ENCODE measurements around the gene POU6F2. TPM values are rescaled to one million over a fixed set of nuclear protein-coding genes. Genes with fewer than 3 reads are reported as not detected.

POU6F2 gene
- total RNA-seq, 1 donor from 2014 or later: 7.9 TPM

DNA sequence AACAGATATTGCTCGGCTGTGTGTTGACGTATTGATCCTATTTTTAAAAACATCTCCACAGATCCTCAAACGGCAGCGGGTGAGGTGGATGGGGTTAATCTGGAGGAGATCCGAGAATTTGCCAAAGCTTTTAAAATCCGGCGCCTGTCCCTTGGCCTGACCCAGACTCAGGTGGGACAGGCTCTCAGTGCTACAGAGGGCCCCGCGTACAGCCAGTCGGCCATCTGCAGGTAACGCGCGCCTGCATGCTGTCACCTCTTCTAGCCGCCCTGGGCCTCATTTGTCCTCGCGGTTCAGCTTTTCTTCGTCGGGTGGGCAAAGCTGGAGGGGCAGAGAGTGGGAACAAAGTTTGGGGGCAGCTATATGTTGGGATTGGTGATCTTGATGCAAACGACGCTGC is 482.8 kb downstream of the POU6F2 start:
- TF ChIP-seq, protein P1, sequence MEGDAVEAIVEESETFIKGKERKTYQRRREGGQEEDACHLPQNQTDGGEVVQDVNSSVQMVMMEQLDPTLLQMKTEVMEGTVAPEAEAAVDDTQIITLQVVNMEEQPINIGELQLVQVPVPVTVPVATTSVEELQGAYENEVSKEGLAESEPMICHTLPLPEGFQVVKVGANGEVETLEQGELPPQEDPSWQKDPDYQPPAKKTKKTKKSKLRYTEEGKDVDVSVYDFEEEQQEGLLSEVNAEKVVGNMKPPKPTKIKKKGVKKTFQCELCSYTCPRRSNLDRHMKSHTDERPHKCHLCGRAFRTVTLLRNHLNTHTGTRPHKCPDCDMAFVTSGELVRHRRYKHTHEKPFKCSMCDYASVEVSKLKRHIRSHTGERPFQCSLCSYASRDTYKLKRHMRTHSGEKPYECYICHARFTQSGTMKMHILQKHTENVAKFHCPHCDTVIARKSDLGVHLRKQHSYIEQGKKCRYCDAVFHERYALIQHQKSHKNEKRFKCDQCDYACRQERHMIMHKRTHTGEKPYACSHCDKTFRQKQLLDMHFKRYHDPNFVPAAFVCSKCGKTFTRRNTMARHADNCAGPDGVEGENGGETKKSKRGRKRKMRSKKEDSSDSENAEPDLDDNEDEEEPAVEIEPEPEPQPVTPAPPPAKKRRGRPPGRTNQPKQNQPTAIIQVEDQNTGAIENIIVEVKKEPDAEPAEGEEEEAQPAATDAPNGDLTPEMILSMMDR (conservative IDR thresholded peaks at IDR 0.05): no peak
- Mint-ChIP-seq H3K9me3 (no peaks in the 10 kb centered on the region), H3K27ac (ENCODE audit: unreplicated experiment) (no peak overlapping the region), H3K4me1 (peaks cover 29% of the 10 kb centered on the region), H3K36me3 (ENCODE audit: low read depth) (no peaks in the 10 kb centered on the region), H3K27me3 (ENCODE audit: low read depth) (no peaks in the 10 kb centered on the region), H3K4me3 (no peak overlapping the region)
- DNase-seq (ENCODE audit: low read depth, low spot score): no peak

DNA sequence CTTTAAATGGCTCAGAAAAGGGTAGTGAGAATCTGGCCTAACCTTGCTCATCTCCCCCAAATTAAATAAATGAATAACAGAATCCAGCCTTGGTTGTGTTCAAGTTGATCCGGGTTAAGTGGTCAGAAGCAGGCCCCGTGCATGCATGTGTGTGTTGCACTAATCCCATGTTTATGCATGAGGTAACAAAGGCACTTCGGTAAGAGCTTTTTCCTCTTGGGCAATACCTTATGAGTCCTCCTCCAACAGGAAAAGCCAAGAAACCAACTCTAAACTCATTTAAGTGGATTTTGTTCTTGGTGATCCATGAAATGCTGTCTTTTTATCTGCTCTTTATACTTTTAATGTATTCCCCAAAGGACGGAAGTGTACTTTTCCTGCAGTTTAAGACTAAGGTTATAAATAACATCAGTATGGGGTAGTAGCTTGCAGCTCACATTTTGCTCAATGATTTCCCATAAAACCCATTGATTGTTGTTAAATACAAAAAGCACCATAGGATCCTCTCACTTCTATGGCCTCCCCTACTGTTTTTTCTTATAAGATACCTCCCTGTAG is 483.6 kb downstream of the POU6F2 start:
- Mint-ChIP-seq H3K9me3 (no peaks in the 10 kb centered on the region), H3K4me1 (peaks cover 29% of the 10 kb centered on the region), H3K36me3 (ENCODE audit: low read depth) (no peaks in the 10 kb centered on the region), H3K27me3 (ENCODE audit: low read depth) (no peaks in the 10 kb centered on the region), H3K27ac (ENCODE audit: unreplicated experiment) (no peak overlapping the region), H3K4me3 (no peak overlapping the region)
- TF ChIP-seq, protein P1 (conservative IDR thresholded peaks at IDR 0.05): no peak
- no peak for DNase-seq (ENCODE audit: low read depth, low spot score)

DNA sequence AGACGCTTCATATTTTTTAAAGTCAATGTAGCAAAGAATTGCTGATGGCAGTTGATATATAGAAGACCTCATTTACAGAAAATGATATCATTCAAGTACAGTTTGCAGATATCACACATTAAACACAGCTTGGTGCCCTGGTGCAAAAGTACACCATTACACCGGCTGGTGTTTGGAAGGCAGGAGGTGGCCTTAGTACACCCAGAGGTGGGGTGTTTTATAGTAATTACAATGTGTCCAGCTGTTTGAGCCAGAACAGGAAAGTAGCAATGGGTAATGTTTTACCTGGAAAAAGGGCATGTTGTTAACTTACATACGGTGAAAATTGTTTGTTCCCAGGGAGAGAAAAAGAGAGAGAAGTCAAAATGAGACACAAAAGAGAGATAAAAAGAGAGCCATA is 485.5 kb downstream of the POU6F2 start:
- TF ChIP-seq, protein P1 (conservative IDR thresholded peaks at IDR 0.05): no peak
- no peaks in the 10 kb centered on the region for H3K27me3 Mint-ChIP-seq (ENCODE audit: low read depth)
- no peaks in the 10 kb centered on the region for H3K9me3 Mint-ChIP-seq
- H3K36me3 Mint-ChIP-seq (ENCODE audit: low read depth): no peaks in the 10 kb centered on the region
- no peak for DNase-seq (ENCODE audit: low read depth, low spot score)
- no peak overlapping the region for H3K27ac Mint-ChIP-seq (ENCODE audit: unreplicated experiment)
- no peak overlapping the region for H3K4me3 Mint-ChIP-seq
- peaks cover 29% of the 10 kb centered on the region for H3K4me1 Mint-ChIP-seq

DNA sequence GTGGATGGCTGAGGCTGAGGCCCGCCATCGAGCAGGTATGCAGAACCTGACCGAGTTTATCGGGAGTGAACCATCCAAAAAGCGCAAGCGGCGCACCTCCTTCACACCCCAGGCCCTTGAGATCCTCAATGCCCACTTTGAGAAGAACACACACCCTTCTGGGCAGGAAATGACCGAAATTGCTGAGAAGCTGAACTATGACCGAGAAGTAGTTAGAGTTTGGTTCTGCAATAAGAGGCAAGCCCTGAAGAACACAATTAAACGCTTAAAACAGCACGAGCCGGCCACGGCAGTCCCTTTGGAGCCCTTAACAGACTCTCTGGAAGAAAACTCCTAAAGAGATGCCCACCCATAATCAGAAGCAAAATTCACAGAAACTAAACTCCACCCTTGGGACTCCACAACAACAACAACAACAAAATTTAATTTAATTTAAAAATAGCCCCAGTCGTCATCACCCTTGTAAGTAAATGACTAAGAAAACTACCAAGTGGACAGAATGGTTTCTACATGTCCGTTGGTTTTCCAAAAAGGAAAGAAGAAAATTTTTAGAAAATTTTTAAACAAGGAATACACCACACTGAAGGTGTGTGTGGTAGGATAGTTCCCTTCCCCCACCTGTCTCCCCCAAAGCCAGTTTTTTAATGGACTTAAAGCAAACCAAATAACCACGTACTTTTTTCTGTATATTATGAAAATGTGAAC is 486.8 kb downstream of the POU6F2 start:
- DNase-seq (ENCODE audit: low read depth, low spot score): no peak
- no peaks in the 10 kb centered on the region for H3K27me3 Mint-ChIP-seq (ENCODE audit: low read depth)
- TF ChIP-seq, protein P1 (conservative IDR thresholded peaks at IDR 0.05): no peak
- no peaks in the 10 kb centered on the region for H3K9me3 Mint-ChIP-seq
- H3K4me1 Mint-ChIP-seq: peaks cover 20% of the 10 kb centered on the region
- peak overlapping the region; percentile 39 for H3K4me3 Mint-ChIP-seq
- no peak overlapping the region for H3K27ac Mint-ChIP-seq (ENCODE audit: unreplicated experiment)
- H3K36me3 Mint-ChIP-seq (ENCODE audit: low read depth): no peaks in the 10 kb centered on the region

DNA sequence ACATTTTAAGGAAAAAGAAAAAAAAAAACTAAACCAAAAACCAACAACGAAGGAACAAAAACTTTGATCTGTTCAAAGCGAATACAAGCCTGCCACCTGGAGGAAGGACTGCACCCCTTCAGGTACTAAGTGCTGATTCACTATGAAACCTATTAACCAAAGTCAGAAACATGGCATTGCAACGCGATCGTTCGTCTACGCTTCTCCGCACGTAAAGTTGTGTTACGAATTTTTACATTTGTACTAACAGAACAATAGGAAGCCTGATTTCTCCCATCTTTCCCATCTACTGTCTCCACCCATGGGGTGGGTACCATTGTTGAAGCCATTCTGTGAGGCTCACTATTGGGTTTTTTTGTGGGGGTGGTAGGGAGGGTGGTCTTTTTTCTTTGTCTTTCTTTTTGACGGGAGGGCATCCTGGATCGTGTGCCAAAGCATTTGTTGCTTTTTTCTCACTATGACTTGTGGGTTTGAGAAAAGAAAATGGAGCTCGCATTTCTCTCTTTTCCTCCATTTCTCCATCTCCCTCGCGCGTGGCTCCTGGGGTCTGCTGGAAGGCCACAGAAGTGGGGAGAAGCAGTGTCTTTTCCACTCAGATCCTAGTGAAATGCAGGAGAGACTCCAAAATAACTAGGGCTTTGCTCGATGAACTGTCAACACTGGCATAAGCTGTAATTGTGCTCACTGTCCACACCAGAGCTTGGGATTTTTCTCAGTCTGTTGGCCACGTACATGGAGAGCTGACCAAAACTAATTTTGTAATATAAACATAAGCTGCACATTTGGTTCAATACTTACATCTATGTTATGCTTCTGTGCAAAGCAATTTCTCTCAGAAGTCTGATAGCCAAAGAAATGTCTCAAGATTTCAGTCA is 487.6 kb downstream of the POU6F2 start:
- H3K27ac Mint-ChIP-seq (ENCODE audit: unreplicated experiment): no peak overlapping the region
- peak overlapping the region; percentile 39 for H3K4me3 Mint-ChIP-seq
- TF ChIP-seq, protein P1 (conservative IDR thresholded peaks at IDR 0.05): peak; percentile 92
- no peaks in the 10 kb centered on the region for H3K27me3 Mint-ChIP-seq (ENCODE audit: low read depth)
- H3K4me1 Mint-ChIP-seq: peaks cover 12% of the 10 kb centered on the region
- no peaks in the 10 kb centered on the region for H3K9me3 Mint-ChIP-seq
- DNase-seq (ENCODE audit: low read depth, low spot score): peak; percentile 35
- H3K36me3 Mint-ChIP-seq (ENCODE audit: low read depth): no peaks in the 10 kb centered on the region
